GM19324 (cell line): Measurements from ENCODE around the gene PDE6B.
"Not testable (repeated sequence)": the region's sequence is repeated elsewhere in the genome, so short reads cannot be mapped to it uniquely, and the experiment has no call there.

Source experiments
- ATAC-seq: cut with Tn5 transposase; IDR thresholded peaks from one replicate; pipeline ENCODE4 v1.9.1; 2021; ENCODE audit warnings: mild to moderate bottlenecking, moderate library complexity; ENCODE audit not compliant: unreplicated experiment, low FRiP score

PDE6B gene

DNA sequence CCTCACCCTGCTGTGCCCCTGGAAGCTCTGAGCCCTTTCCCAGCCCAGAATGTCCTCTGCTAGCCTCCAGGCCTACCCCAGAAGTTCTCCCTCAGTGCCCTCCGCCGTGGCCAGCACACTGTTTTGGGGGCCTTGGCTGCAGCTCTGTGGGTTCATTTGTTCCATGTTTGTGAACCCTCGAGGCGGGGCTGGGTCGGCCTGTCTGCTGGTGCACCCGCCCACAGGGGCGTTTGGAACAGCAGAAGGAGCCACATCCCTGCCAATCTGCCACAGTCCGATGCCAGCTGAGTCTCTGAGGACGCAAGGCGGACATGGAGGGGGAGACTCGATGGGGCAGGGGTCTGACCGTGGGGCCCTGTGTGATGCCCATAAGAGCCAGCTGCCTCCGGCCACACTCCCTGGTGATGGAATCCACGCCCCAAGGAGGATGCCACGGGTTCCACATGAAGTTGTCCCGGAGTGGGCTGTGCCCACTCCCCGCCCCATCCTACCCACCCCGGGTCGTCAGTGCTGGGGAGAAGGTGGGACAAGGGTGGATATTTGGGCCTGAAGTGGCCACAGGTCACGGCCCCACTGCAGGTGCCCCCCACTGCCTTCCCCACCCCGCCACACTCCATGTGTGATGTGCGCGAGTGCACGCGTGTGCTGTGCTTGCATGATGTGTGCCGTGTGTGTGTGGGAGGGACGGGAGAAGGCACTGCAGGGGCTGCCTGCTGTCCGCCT, 41.6 kb downstream of the PDE6B start:
- no peak for ATAC-seq

DNA sequence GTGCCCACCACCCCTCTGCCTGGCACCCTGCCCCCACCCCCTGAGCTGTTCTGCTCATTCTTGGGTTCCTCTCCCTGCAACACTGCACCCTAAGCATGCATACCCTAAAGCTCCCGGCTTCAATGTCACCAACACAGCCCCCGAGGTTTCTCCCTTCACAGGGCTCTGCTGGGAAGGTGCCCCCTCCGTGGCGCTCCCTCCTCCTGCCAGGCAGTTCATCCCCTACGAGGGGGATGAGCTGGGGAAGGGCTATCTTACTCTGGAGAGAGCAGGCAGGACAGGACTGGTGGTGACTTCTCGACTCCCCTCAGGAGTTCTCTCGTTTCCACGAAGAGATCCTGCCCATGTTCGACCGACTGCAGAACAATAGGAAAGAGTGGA, 42.2 kb downstream of the PDE6B start:
- no peak for ATAC-seq

DNA sequence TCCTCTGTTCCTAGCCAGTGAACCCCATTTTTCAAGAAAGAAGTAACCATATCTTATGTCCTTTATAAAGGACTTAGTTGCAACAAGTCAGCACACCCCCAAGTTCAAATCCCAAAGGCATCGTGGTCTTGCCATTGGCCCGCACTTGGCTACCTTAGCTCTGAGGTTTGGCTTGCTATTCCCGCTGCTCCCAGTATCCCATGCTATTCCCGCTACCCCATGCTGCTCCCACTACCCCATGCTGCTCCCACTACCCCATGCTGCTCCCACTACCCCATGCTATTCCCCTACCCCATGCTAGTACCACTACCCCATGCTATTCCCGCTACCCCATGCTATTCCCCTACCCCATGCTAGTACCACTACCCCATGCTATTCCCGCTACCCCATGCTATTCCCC, 42.8 kb downstream of the PDE6B start:
- not testable (repeated sequence) for ATAC-seq

DNA sequence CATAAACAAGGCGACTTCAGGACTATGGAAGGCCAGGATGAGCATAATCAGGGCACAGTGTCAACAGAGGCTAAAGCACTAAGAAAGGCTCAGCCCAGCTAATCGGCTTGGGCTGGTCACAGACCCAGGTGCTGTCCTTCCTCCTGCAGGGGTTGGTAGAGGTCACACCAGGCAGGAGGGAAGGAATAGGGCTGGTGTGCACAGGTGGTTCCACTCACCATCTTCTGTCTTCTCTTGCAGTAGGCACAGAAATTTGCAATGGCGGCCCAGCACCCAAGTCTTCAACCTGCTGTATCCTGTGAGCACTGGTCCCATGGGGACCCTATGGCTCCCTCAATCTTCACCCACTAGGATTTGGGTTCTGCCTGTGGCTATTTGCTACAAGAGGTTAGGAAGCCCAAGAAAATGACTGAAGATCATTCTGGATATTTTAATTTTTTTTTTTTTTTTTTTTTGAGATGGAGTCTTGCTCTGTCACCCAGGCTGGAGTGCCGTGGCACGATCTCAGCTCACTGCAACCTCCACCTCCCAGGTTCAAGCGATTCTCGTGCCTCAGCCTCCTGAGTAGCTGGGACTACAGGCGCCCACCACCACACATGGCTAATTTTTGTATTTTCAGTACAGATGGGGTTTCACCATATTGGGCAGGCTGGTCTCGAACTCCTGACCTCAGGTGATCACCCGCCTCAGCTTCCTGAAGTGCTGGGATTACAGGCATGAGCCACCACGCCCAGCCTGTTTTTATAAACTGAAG, 44.6 kb downstream of the PDE6B start:
- not testable (repeated sequence) for ATAC-seq

DNA sequence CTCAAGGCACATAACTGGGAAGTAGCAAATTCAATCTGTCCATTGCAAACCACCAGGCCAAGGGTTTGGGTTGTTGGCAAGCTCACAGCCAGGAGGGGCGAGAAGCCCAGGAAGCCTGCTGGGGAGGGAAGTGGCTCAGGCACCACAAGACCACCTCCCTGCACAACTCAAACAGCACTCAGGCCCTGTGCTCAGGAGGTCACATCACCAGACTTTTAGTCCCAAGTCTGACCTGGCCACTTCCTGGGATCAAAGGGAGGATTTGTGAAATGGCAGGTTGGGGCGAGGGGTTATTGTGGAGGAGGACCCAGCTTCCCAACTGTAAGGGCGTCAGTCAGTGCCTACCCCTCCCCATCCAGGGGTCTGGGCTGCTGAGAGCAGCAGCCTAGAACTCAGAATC, 46.4 kb downstream of the PDE6B start:
- no peak for ATAC-seq

DNA sequence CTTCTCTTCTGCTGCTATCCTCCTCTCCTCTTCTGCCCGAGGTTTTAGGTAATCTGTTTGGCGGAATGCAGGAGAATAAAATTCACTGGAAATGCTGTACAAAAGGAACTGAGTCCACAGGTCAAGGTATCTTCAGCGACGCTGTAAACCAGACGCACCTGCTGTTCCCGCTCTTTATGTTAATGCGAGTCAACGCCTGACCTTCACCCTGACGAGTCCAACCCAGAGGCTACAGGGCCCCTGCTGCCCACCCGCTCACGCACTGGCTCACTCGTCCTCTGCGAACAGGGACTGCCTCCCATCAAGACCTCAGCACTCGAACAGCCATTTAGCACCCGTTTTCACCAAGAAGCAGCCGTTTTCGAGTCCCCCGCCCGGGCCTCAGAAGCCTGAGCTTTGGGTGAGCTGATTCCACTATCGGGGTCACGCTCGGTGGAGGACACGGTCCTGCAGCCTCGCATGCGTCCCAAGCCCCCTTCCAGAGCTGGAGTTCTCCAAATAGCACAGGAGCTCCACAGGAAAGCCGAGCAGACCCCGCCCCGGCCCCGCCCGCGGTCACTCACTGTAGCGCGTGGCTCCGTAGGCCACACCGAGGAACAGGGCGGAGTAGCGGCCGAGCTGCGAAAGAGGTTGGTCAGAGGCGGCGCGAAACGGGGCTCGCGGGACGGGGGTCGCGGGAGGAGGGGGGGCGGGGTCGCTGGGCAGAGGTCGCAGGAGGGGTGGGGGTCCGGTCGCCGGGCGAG, 48.1 kb downstream of the PDE6B start:
- ATAC-seq: no peak

DNA sequence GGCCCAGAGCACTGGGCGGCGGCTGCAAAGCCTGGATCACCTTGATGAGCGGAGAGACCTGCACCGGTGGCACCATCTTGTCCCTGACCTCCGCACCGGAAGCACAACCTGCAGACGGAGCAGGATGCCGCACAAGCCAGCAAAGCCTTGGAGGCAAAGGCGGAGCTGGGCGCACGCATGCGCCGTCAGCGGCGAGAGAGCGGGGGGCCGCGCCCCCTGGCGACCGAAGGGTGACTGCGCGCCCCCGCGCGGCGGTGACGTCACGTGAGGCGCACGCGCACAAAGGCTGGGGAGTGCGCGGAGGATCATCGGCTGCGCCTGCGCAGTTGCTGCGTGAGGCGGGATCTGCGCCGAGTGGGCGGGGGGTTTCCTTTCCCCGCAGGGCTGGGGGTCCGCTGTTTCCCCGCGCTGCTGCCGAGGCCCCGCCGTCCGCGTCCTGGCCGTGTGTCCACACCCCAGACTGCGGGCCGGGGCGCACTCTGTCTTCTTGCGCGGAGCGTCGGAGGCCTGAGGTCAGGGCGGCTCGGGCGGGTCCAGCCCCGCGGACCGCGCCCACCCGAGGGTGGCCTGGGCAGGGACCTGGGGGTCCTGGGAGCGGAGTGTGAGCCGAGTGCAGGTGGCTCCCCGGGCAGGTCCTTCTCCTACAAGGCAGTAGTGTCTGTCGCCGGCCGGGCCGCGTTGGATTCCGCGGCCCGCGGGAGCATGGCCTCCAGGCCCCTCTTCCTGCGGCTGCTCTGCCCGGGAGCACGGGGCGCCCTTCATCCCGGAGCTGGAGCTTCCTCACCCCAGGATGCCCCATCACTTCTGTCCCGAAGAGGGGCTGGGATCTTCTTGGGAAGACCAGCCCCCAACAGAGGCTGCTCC, 49.0 kb downstream of the PDE6B start, which contains the start of the genes ATP5ME and MYL5:
TSS of gene ATP5ME (minus strand) at position 105 of the 864 bp plus-strand sequence. CDS start at position 76, 29 bp downstream.
TSS of gene MYL5 (plus strand) at position 371 of the 864 bp plus-strand sequence. CDS start 3,485 bp downstream, outside the sequence.
- ATAC-seq: peak; percentile 94

DNA sequence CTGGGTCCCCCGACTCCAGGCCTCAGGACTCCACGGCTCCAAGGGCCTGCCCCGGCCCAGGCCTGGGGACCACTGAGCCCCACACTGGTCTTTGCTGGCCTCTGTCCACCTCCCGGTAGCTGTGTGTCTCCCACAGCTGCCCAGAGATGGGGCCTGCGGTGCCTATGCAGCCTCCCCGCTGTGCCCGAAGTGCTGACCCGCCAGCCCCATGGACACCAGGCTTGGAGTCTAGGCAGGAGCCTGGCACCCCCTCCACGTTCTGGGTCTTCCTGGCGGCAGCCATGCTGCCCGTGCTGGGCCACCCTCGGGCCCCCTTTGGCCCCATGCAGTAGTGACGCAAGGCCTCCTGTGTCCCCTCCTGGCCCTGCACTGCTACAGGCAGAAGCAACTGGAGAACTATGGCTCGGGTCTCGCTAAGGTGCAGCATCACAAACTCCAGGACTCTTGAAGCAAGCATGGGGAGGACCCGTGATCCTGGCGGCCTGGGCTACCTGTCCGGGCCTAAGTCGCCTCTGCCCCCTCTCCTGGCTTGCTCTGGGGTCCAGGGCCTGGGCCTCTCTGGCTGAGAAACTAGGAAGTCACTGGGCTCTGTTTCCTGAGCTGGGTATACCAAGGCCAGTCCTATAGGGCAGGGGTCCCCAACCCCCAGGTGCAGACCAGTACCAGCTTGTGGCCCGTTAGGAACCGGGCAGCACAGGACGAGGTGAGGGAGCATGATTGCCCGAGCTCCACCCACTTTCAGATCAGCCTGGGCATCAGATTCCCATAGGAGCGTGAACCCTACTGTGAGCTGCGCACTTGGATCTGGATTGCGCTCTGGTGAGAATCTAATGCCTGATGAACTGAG, 49.9 kb downstream of the PDE6B start:
- ATAC-seq: no peak

DNA sequence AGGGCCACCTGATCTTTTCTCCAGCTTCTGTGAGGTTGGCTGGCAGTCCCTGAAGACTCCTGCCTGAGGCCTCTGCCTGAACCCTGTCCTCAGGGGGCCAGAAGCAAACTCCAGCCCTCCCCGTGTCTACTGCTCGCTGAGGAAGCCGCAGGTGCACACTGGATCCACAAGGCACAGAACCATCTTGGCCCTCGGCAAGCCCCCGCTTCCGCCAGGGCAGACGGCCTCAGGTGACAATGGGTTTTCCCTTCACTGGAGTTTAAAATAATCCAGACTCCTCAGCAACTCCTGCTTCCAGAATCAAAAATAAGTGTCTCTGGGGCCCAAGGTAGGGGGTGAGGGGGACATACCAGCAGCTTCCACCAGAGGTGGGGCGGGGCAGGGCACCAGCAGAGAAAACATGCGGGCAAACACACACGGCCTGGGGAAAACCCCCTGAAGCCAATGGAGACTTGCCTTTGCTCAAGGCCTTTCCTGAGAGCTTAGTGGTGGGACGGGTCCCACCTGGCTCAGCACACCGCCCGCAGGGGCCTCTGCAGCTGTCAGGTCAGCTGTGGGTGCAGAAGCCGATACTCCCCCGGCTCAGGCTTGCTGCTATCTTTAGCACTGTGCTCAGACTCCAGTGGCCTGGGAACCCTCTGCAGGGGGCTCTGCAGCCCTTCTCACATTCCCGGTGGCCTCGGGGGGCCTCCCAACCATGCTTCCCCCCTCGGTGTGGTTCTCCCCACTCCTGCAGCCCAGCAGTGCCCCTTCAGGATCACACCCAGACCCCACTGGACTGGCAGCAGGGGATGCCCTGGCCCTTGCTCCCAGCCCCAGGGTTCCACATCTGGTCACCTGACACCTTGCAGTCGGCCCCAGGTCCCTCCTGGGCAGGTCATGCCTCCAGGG, 50.9 kb downstream of the PDE6B start:
- ATAC-seq: no peak

DNA sequence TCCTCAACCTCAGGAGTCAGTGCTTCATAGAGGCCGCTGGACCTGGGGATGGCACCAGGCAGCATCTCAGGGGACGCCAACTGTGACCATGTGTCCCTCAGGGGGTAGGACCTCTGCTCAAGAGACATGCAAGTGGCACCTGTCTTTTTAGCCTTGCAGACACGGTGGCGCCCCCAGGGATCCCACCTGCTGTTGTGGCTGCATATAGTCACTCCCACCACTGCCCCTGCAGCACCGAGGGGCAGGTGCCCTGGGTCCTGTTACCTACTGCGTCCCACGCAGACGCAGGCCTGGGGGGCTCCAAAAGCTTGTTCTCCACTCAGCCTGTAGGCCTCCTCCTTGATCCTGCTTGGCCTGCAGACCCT, 51.5 kb downstream of the PDE6B start:
- ATAC-seq: no peak

DNA sequence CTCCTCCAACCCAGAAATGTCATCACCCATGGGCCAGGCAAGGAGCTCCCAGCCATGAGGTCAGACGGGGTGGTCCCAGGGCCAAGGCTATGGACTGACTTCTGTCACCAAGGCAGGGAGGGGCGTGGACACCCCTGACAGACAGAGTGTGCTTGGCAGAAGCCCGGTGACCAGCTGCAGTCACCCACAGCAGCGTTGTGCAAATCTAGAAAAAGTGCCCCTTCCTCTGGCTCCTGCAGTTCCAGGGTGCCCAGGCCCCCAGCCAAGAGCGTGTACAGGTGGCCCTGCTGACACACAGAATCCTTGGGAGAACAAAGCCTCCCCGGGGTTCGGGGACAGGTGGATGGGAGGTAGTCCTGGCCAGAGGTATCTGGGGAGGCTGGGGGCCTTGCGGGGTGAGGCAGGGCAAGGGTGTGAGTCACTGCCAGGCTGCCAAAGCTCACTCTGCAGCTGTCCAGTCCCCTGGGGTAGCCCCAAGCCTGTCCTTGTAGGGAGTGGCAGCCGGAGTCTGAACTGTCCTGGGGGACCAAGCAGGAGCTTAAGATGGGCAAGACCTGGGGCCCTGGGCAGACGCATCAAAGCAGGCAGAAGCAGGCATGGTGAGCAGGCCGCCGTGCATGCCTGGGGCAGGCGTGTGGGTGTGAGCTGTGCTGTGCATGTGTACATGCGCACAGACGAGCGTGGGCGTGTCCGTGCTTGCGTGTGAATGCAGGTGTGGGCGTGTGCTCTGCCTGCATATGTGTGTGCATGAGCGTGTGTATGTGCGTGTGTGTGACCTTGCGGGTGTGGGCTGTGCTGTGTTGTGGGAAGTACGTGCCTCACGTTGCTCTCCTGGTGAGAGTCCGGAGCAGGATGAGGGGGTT, 52.3 kb downstream of the PDE6B start:
- no peak for ATAC-seq

DNA sequence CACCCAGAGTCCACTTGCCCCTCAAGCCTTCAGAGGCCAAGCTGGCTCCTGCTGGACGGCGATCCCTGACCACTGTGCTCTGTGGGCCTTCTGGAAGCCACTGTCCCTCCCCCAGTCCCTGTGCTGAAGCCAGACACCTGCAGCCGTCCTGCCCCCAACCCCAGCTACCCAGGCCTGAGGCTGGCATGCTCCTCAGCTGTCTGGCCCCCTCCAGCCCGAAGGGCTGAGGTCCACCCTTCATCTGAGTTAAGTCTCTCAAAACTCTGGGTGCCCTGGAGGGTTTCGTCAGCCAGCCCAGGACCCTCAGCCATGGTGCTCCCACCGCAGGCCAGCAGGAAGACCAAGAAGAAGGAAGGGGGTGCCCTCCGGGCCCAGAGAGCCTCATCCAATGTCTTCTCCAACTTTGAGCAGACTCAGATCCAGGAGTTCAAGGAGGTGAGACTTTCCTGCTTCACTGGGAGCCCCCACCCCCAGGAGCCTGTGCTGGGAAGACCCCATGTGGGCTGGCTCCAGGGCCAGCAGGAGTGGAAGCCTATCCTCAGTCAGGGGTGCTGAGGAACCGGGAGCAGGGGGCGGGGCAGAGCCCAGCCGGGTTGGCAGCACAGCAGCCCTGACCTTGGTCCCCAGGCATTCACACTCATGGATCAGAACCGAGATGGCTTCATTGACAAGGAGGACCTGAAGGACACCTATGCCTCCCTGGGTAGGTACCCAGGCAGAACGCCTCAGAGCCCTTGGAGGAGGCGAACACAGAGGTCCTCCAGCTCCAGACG, 53.1 kb downstream of the PDE6B start:
- no peak for ATAC-seq

DNA sequence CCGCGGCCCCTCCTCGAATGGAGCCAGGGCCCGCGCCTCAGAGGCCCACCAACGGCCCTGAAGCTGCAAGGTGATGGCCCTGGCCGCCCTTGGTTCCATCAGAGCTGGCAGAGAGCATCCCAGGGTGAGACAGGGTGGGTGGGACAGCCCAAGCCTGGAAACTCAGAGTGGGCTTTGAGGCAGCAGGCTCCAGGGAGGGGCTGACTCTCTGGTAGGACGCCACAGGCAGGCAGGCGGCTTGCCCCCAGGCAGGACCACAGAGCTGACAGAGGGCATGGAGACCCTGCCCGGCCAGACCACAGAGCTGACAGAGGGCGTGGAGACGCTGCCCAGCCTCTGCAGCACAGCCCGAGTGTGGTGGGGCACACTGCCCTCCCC, 53.7 kb downstream of the PDE6B start:
- ATAC-seq: no peak

DNA sequence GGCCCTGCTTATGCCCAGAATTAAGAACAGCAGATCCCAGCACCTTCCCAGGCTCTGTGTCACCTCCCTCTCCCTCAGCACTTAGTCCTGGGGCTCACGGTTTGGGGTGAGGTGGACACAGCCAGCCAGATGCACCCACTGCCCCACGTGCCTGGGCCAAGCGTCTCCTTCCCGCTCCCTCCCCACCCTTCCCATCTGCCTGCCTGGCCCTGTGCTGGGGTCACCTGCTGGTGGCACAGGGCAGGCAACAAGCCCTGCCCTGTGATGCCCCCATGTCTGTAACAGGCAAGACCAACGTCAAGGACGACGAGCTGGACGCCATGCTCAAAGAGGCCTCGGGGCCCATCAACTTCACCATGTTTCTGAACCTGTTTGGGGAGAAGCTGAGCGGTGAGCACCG, 54.3 kb downstream of the PDE6B start:
- ATAC-seq: no peak

DNA sequence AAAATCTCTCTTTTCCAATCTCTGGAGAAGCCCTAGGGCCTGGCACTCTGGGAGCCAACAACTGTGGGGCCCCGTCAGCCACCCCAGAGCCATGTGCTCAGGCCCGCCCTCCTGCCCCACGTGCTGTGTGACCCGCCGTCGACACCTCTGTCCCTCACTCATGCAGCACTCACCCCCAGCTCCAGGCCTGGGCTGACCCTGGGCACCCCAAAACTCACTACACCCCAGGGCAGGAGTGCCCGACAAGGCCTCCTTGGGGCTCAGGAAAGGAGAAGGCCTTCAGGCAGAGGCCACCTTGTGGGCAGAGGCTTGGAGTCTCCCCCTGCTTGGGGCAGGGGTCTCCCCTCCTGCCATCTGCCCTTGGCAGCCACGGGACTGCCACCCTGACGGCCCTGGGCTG, 54.7 kb downstream of the PDE6B start:
- no peak for ATAC-seq

DNA sequence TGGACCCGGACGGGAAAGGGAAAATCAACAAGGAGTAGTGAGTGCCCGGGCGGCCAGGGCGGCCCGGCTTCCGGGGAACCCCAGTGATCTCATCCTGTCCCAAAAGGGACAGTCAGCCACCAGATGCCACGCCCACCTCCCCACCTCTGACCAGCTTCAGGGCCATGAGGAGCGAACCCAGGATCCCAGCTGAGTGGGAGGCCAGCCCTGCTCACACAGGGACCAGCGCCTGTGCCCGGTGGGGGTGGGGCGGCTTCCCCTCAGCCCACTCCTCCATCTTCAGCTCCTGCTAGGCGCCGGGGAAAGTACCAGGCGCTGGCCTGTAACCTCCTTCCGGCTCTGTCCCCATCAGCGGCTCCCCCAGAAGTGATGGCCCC, 55.2 kb downstream of the PDE6B start:
- no peak for ATAC-seq
